GM19463 (cell line): ENCODE results near the gene KCNK1.
A peak's percentile ranks its signal among the peaks of the same experiment; 100 is the strongest.

ENCODE experiments used
- ATAC-seq: cut with Tn5 transposase; IDR thresholded peaks from one replicate; pipeline ENCODE4 v1.9.1; 2021; ENCODE audit warnings: mild to moderate bottlenecking, moderate library complexity; ENCODE audit not compliant: unreplicated experiment

KCNK1 gene

DNA sequence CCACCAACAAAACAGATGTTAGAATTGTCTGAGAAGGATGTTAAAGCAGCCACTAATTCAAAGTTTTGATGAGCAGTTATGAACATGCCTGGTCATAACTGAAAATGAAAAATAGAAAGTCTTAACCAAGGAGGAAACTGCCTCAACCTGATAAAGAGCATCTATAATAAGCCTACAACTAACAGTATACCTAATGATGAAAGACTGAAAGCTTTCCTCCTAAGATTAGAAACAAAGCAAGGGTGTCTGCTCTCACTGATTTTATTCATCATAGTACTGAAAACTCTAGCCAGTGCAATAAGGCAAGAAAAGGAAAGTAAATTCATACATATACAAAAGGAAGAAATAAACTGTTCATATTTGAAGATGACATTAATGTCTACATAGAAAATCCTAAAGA lies 82.0 kb downstream of the KCNK1 start:
- ATAC-seq: peak; percentile 58

DNA sequence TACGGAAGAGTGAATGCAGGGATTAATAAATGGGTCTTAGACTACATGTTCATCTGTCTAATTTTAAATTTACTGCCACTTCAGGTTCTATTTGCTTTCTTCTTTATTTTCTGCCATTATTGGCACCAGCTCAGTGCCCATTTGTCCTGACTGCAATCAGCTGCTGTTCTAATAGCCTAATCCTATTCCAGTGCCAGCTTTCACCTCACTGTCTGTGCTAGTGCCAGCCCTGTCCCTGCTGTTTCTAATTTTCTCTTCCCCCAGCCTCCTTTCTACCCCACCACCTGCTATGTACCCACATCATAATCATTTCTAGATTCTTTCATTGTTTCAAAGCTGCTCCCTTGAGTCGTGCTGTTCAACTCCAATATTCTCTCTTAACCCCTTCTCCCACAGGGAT lies 86.4 kb downstream of the KCNK1 start:
- ATAC-seq: no peak

DNA sequence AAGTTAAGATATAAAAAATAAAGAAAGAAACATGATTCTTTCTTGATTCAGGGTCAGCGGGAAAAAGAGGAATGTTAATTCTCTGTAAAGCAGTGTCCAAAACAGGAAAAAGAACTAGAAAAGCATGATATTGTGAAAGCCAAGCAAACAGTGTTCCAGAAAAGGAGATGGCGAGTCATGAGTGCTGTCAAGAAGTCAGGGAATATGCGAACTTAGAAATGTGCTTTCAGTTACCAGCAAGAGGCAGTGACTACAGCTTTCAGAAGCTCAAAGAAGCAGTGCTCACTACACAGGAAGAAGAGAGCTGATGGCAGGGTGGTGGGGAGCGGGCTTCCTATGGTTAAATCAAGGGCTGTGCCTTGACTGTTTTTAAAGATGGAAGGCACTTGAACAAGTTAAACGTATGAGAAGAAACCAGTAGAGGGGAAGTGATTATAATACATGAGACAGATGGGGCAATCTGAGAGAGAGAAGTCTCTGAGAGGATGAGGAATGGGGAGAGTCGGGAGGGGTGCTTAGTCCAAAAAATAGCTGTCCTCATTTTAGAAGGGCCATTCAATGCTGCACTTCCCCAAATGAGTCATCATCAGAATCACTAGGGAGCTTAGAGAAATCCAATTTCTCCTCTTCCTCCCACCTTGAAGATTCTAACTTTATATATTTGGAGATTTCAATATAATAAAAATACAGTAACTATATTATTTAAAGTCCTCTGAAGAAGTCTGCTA lies 90.4 kb downstream of the KCNK1 start:
- ATAC-seq: no peak

DNA sequence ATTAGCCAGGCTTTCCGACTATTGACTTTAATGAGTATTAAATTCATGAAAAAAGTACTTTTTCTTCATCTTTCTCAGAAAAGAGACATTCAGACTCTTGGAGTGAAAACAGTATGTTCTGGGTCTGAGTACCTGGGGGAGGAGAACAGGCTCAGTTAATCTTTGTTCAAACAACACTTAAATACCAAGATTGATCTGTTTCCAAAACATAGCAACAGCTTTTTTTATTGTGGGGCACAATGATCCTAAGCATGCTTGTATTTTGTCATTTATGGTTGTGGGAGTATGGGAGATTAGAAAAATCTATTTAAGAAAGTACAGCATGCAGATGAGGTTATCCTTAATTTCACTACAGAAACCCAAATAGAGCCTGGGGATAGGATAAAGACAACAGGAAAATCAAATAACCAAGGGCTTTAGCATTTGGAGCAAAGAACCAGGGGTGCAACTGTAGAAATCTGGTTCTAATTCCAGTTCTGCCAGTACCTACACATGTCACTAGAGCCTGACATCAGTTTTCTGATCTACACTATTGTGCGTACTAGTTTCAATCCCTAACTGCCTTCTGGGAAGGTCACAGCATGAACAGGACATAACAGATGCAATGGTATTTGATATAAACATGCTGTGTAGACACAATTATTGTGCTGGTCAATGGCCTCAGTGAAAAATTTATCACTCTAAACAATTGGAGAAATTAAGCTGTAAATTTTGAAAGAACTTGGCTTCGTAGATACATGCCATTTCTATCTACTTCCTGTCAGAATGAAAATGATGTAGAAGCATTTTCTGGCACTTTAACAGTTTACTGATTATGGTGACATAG lies 91.2 kb downstream of the KCNK1 start:
- no peak for ATAC-seq

DNA sequence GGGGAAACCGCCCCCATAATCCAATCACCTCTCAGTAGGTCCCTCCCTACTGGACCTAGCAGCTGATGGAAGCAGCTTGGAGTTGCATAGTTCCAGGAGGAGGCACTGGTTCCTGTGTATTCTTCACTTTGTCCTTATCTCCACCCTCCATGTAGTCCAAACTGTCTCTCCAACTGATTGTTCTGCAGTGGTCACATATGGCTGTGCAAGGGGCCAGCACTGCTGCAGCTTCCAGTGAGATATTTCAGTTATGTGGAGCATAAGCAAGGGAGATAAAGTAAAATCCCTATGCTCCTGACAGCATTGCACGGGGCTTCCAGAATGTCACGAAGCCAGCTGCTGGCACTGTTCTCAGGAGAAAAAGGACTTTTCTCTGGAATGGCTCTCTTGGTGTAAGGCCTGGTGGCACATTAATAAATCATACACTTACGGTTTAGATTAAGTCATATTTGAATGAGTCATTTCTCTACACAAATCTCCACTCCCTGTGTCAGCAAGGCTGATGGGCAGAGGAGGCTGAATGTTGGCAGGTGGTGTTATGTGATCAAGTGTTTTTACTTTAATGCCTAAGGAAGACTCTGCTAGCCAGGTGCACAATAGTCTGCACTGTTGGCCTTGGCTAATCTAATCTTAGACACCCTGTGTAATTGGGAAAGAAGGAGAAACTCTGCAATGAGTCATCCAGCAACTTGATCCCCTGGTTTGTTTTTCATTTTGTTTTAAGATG lies 93.4 kb downstream of the KCNK1 start:
- no peak for ATAC-seq

DNA sequence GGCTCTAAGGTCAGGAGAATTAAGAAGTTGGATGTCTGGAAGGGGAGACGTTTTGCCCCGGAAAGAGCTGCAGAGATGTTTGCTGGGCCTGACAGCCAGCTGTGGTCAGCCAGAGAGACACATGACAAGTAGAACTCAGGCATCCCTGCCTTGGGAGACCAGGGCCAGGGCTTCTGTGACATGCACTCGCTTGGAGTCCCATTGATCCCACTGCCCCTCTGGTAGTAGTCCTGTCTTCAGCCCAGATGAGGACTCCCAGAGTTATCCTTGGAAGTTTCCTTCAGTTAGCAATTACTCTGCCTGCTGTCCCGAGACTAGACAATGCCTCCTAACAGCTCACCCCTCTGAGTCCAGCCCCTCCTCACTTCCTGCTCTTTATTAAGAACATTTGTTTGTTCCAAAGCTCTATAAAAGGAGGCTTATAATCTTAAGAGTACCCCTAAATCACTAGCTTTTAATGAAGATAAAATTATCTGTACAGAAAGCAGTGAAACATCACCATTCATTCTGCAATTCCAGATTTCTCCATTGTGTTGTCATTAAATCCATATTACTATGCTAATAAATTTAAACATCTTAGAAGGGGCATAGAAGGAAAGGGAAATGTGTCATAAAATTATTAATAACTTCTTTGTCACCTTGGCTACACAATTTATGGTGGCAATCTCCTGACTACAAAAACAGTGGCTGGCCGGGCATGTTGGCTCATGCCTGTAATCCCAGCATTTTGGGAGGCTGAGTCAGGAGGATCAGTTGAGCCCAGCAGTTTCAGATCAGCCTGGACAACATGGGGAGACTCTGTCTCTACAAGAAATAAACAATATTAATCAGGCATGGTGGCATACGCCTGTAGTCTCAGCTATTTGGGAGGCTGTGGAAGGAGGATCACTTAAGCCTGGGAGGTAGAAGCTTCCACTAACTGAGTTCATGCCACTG lies 94.2 kb downstream of the KCNK1 start:
- ATAC-seq: no peak

DNA sequence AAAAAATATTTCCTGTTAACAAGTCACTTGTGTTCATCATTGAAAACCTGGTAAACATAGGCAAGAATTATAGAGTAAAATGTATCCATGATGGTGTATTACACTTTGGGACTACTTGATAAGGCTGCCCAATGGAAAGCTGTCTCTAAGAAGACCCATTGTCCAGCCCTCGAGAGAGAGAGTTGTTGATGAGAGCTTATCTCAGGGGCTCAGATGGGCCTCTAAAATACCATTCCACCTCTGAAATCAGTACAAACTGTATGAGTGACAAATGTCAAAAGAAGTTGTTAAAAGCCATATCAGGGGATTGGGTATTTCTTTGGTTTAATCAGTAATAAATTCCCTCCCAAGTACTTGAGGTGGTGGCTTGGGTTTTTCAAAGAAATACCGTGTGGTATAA lies 96.1 kb downstream of the KCNK1 start:
- no peak for ATAC-seq

DNA sequence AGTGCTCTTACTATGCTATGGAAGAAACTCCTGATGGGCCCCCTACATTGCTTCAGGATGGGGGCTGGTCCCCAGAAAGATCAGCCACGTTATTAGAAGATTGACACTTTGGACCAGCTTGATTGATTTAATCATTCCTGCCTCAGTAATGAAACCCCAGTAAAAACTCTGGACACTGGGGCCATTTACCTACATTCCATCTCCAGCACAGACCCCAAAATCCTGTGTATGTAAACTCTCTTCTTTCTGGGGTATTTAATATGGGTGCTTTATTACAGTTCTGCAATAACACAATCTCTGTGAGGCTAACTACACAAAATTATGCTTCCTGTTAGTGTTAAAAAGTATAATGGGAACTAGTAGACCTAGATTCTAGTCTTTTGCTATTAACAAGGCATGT lies 96.6 kb downstream of the KCNK1 start:
- ATAC-seq: no peak

DNA sequence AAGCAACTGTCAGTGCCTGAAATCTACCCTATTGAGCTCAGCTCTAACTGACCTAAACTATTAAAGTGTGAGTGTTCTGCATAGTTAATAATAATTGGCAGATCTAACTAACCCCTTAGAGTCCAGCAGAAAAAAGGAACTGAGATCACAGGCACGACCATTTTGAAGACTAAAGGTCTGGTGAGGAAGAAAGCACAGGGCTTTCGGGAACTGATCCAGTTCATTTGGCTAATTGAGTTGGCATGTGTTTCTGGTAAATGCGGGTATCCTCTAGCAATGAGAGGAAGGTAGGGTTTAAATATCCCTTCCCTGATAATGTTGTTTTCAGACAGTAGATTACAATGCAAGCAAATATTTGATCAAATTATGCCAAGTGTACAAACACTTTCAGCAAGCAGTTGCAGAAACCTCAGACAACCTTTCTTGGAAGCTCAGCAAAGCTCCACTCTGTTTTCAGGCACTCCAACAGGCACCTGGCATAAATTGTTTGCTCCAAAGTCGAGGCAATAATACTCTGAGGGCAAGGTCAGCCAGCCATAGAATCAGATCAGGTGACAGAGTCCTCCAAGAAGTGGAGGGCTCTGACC lies 100.8 kb downstream of the KCNK1 start:
- no peak for ATAC-seq

DNA sequence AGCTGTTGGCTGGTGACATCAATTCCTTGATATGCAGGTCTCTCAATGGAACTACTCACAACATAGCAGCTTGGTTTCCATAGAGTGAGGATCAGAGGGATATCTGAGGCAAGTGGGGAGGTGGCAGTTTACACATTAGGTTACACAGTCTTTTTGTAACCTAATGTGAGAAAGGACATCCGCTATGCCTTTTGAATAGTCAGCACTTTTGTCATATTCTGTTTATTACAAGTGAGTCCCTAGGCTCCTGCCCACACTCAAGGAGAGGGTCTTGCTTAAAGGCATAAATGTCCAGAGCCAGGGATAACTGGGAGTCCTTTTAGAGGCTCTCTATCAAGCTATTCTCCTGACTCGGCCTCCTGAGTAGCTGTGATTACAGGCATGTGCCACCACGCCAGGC lies 104.2 kb downstream of the KCNK1 start:
- ATAC-seq: no peak

DNA sequence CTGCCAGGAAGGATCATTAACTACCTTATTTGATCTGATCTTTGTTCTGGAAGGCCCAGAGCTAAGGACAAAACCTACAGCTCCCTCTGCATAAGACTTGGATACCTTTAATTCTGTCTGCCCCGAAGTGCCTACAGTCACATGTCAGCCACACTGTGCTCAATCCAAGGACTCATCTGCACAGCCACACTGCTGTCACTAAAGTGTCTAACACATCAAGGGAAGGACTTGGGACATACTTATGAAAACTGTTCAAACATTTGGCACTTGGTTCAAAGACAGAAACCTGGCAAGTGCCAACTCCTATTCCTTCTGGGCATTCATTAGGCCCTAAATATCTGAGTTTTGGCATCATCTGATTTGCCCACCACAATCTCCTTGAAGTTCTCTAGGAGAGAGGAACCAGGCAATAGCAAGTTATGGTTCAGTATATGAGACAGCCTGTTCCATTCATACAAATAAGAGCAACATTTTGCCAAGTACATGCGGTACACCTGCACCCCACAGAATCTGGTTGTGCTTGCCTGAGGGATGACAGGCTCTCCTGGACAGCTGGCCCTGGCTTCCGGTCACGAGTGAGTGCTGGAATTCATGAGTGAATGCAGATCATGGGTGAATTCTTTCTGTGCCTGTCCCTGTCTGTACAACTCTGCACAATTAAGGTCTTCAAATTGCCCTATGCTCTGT lies 105.9 kb downstream of the KCNK1 start:
- no peak for ATAC-seq

DNA sequence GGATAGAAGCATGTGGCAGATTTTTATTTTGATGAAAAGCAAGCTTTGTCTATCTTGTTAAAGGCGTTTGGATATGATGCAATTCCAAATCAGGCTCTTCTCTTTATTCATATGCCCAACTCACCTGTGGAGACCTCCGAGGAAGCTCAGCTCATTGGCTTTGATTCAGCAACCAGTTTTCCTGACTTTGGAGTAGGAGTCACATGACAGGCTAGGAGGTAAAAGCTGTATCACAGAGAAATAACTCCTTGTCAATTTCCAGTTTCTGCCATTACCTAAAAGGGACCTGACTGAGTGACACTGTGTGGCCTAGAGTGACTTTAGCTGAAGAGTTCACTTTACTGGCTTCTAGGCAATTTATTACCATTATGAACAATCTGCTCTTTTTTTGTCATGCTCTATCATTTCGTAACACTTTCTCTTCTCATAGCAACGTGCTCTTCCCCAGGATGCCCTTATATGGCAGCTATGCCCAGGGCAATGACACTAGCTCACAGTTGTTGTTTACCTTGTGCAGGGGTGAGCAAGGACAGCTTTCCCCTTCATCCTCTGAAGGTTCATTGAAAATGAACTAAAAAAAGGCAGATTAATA lies 107.2 kb downstream of the KCNK1 start:
- peak; percentile 94 for ATAC-seq
